ENCODE results near the gene RNLS. TPM values are rescaled to one million over a fixed set of nuclear protein-coding genes. Genes with fewer than 3 reads are reported as not detected.

Gene RNLS
- total and polyA plus RNA-seq, 2 of the 8 experiments (the other 6 are each of a cell fraction or from before 2014, with no cell fraction given) = 7.5 to 12.7 TPM

GRCh38 chr10:88361494-88361893 lies 221.6 kb downstream of the RNLS start:
- Histone ChIP-seq H3K9me3 (ENCODE audit: insufficient read depth in 2 of 2, low read depth in 1 of 2, low read length in 1 of 2) (peaks cover 0 to 5% of the 10 kb centered on the region in 2 experiments; a peak in 1 of 4 replicates), H3K18ac (ENCODE audit: extremely low read depth, low read length) (no peak overlapping the region), H2AFZ (ENCODE audit: low read length) (no peak overlapping the region), H3K56ac (replicated peaks; ENCODE audit: insufficient read length, low read depth, low read length) (no peak overlapping the region), H4K91ac (replicated peaks; ENCODE audit: insufficient read length, low read length) (no peak overlapping the region), H3K79me2 (ENCODE audit: control insufficient read depth in 1 of 2, insufficient read depth in 2 of 2, low read length in 2 of 2) (no peaks in the 10 kb centered on the region), H3K4me2 (ENCODE audit: insufficient read depth in 1 of 2, low read depth in 2 of 2, low read length in 2 of 2) (no peak overlapping the region), H4K5ac (ENCODE audit: insufficient read length, low read depth, low read length) (no peak overlapping the region), H4K8ac (ENCODE audit: extremely low read depth, insufficient read depth, low read length) (no peak overlapping the region), H3K4me3 (ENCODE audit: extremely low read depth in 1 of 4, insufficient read depth in 2 of 4, low read depth in 3 of 4, low read length in 4 of 4) (no peak overlapping the region), H2BK20ac (ENCODE audit: low read length) (no peak overlapping the region), H2AK5ac (ENCODE audit: low read depth, low read length) (no peak overlapping the region), H3K23me2 (ENCODE audit: low read depth, low read length) (no peaks in the 10 kb centered on the region; the same call in 1 of the 2 replicates), H3K36me3 (ENCODE audit: control insufficient read depth in 2 of 4, insufficient read depth in 4 of 4, low read length in 3 of 4) (no peaks in the 10 kb centered on the region), H3K9ac (replicated peaks in 1 of 4; ENCODE audit: extremely low read depth in 1 of 4, low read depth in 3 of 4, low read length in 3 of 4) (no peak overlapping the region), H2BK120ac (replicated peaks; ENCODE audit: low read depth, low read length) (no peak overlapping the region), H3K4ac (replicated peaks; ENCODE audit: insufficient read length, low read depth, low read length) (no peak overlapping the region), H3K27me3 (replicated peaks in 1 of 4; ENCODE audit: control insufficient read depth in 3 of 4, extremely low read depth in 1 of 4, insufficient read depth in 3 of 4, low read length in 3 of 4) (no peaks in the 10 kb centered on the region), H3K23ac (ENCODE audit: insufficient read length) (no peak overlapping the region), H3K4me1 (replicated peaks in 1 of 4; ENCODE audit: control insufficient read depth in 3 of 4, insufficient read depth in 4 of 4, low read length in 3 of 4) (no peaks in the 10 kb centered on the region), H4K20me1 (replicated peaks in 1 of 2; ENCODE audit: control insufficient read depth in 1 of 2, insufficient read depth in 2 of 2, low read length in 2 of 2) (no peaks in the 10 kb centered on the region), H3K27ac (ENCODE audit: low read depth, low read length) (no peak overlapping the region), H2BK12ac (ENCODE audit: low read depth, low read length) (no peak overlapping the region), H2BK5ac (ENCODE audit: low read depth, low read length) (no peak overlapping the region), H3K79me1 (ENCODE audit: low read depth, low read length) (no peaks in the 10 kb centered on the region), H2BK15ac (ENCODE audit: low read length) (no peak overlapping the region), H3K14ac (ENCODE audit: insufficient read length) (no peak overlapping the region)
- WGBS, 2 experiments (ENCODE audit: extremely low coverage in 1 of 2, insufficient coverage in 1 of 2, insufficient read length in 1 of 2, insufficient replicate concordance in 2 of 2, low coverage in 1 of 2, low lambda C conversion rate in 2 of 2, missing lambda C conversion rate in 1 of 2) = 98% methylated on average over 2 of the region's 2 CpGs; no CpG with 5 or more reads in 1 of the 2 experiments
- FAIRE-seq = no peak
- no peak for DNase-seq (ENCODE audit: low read depth in 1 of 2, low spot score in 2 of 2)
- CTCF ChIA-PET (ENCODE audit: partially characterized antibody) = no interaction called here
- POLR2A ChIA-PET (ENCODE audit: partially characterized antibody) = no interaction called here
- TF ChIP-seq KDM5A (IDR thresholded peaks at IDR 0.05; ENCODE audit: low read length) (no peak), CEBPB (IDR thresholded peaks at IDR 0.05; ENCODE audit: low read depth, low read length) (no peak), SP4 (IDR thresholded peaks at IDR 0.05; ENCODE audit: low read length) (no peak), ZNF274 (IDR thresholded peaks at IDR 0.05; ENCODE audit: borderline replicate concordance, extremely low read depth, low read length) (no peak), CHD1 (IDR thresholded peaks at IDR 0.05; ENCODE audit: low read depth, low read length) (no peak), HDAC6 (IDR thresholded peaks at IDR 0.05; ENCODE audit: low read depth, low read length) (no peak), SRF (IDR thresholded peaks at IDR 0.05; ENCODE audit: low read depth, low read length) (no peak), JUN (IDR thresholded peaks at IDR 0.05; ENCODE audit: low read depth, low read length) (no peak)
- TF ChIP-seq, protein P1, sequence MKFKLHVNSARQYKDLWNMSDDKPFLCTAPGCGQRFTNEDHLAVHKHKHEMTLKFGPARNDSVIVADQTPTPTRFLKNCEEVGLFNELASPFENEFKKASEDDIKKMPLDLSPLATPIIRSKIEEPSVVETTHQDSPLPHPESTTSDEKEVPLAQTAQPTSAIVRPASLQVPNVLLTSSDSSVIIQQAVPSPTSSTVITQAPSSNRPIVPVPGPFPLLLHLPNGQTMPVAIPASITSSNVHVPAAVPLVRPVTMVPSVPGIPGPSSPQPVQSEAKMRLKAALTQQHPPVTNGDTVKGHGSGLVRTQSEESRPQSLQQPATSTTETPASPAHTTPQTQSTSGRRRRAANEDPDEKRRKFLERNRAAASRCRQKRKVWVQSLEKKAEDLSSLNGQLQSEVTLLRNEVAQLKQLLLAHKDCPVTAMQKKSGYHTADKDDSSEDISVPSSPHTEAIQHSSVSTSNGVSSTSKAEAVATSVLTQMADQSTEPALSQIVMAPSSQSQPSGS (IDR thresholded peaks at IDR 0.05; ENCODE audit: low read length) = no peak
